GM12865 (cell line): ENCODE data around the gene PPP1R14B.

Experiments
- DNase-seq: peaks from one replicate; pipeline ENCODE4 v3.0.0; 2010; ENCODE audit warnings: low read depth
- H3K4me3 ChIP-seq: 2 replicates; pipeline ENCODE4 v1.5.1; 2011; ENCODE audit warnings: mild to moderate bottlenecking, low read depth, low read length, control low read depth
- CTCF ChIP-seq: IDR thresholded peaks from 2 replicates; pipeline ENCODE4 v1.5.1; 2011; ENCODE audit warnings: low read length, control low read depth, low read depth, inconsistent platforms; ENCODE audit not compliant: insufficient read depth; ENCODE audit errors: missing control alignments

Gene PPP1R14B

GRCh38 chr11:64291262-64291751 is 44.6 kb upstream of the PPP1R14B start, which contains the start of gene KCNK4:
TSS of gene KCNK4 (plus strand) at chr11:64291302. CDS start at chr11:64293019, 1,717 bp downstream.
- no peak for TF ChIP-seq CTCF
- no peak for DNase-seq
- H3K4me3 ChIP-seq = no peak within 1 kb of the TSS

GRCh38 chr11:64290352-64291261 is 43.9 kb upstream of the PPP1R14B start:
- TF ChIP-seq CTCF = no peak
- no peak overlapping the region for H3K4me3 ChIP-seq
- DNase-seq = no peak

- TF ChIP-seq CTCF = no peak
- DNase-seq = no peak
- H3K4me3 ChIP-seq = no peak overlapping the region
Measured at GRCh38 chr11:64289002-64289564, 42.3 kb upstream of the PPP1R14B start.

GRCh38 chr11:64288353-64288750 is 41.6 kb upstream of the PPP1R14B start:
- DNase-seq = no peak
- H3K4me3 ChIP-seq = no peak overlapping the region
- TF ChIP-seq CTCF = no peak

GRCh38 chr11:64287676-64288352 is 41.1 kb upstream of the PPP1R14B start:
- no peak for DNase-seq
- H3K4me3 ChIP-seq = no peak overlapping the region
- TF ChIP-seq CTCF = no peak

- no peak overlapping the region for H3K4me3 ChIP-seq
- DNase-seq = no peak
- TF ChIP-seq CTCF = no peak
Measured at GRCh38 chr11:64286801-64287159, 40.0 kb upstream of the PPP1R14B start.
